Neural crest cell (in vitro differentiated cells): Measurements from ENCODE around the gene PPIF. TPM values are rescaled to one million over a fixed set of nuclear protein-coding genes. Genes with fewer than 3 reads are reported as not detected.

Experiments
- DNase-seq: peaks from one replicate; pipeline ENCODE4 v3.0.0; 2021; ENCODE audit warnings: low read depth, mixed read lengths, low spot score
- H3K27ac Mint-ChIP-seq: one replicate; pipeline ENCODE4 v1.8.0; 2021; ENCODE audit warnings: mild to moderate bottlenecking, mixed read lengths; ENCODE audit not compliant: unreplicated experiment
- H3K27me3 Mint-ChIP-seq: 2 replicates; pipeline ENCODE4 v1.8.0; 2021; ENCODE audit warnings: low read depth, mild to moderate bottlenecking, mixed read lengths
- H3K36me3 Mint-ChIP-seq: 2 replicates; pipeline ENCODE4 v1.8.0; 2021; ENCODE audit warnings: low read depth, mild to moderate bottlenecking, mixed read lengths
- H3K4me1 Mint-ChIP-seq: 2 replicates; pipeline ENCODE4 v1.8.0; 2021; ENCODE audit warnings: mixed read lengths
- H3K4me3 Mint-ChIP-seq: one replicate; pipeline ENCODE4 v1.8.0; 2021; ENCODE audit warnings: mild to moderate bottlenecking, mixed read lengths
- H3K9me3 Mint-ChIP-seq: 2 replicates; pipeline ENCODE4 v1.8.0; 2021; ENCODE audit warnings: mixed read lengths
- CTCF ChIP-seq: fragments of 200-600 bp; sonication (generic); conservative IDR thresholded peaks from 2 replicates; pipeline ENCODE4 v1.5.0; 2021; ENCODE audit warnings: antibody characterized with exemption, mild to moderate bottlenecking
- total RNA-seq: library from RNA; stranded (reverse); gene quantifications from 2 replicates; pipeline ENCODE4 v1.2.1, GENCODE V29; 2021

The PPIF gene
- total RNA-seq, 1 donor from 2014 or later, result 76.8 TPM

- H3K27ac Mint-ChIP-seq, result no peak overlapping the region
- no peaks in the 10 kb centered on the region for H3K27me3 Mint-ChIP-seq
- no peak for DNase-seq
- no peaks in the 10 kb centered on the region for H3K4me1 Mint-ChIP-seq
- peaks cover 10% of the 10 kb centered on the region for H3K36me3 Mint-ChIP-seq
- no peaks in the 10 kb centered on the region for H3K9me3 Mint-ChIP-seq
- TF ChIP-seq CTCF, result no peak
- peak overlapping the region; percentile 58 for H3K4me3 Mint-ChIP-seq
Measured at GRCh38 chr10:79301754-79302530, 45.3 kb upstream of the PPIF start.

- DNase-seq, result no peak
- Mint-ChIP-seq H3K4me3 (peak overlapping the region; percentile 23), H3K4me1 (no peaks in the 10 kb centered on the region), H3K27me3 (no peaks in the 10 kb centered on the region), H3K36me3 (peaks cover 14% of the 10 kb centered on the region), H3K9me3 (no peaks in the 10 kb centered on the region), H3K27ac (no peak overlapping the region)
- no peak for TF ChIP-seq CTCF
Measured at GRCh38 chr10:79303631-79304478, 43.4 kb upstream of the PPIF start.

DNA sequence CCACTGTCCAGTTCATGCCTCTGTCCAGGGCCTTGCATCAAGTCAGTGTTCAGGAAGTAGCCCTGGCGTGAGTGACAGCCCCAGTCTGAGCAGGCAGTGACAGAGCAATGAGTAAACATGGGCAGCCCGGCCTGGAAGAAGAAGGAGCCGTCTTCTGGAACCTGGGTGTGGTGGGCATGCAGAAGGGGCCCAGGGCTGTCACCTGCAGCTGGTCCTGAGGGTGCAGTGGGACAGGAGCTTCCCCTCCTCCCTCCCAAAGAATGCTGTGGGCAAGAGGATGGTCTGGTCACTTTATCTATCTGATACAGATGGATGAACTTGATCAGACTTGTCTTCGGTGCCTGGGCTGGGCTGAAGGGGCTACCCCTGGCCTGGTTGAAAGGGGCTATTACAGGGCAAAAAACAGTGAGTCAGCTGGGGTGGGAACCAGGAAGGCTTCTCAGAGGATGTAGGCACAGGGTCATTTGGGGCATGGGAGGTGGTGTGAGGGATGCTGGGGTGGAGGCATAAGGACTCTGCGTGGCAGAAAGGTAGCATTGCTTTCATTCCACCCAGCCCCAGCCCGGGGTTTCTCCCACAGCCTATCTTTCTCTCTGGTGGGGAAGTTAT, 42.7 kb upstream of the PPIF start:
- no peak overlapping the region for H3K27ac Mint-ChIP-seq
- peaks cover 3% of the 10 kb centered on the region for H3K4me1 Mint-ChIP-seq
- no peak for DNase-seq
- H3K4me3 Mint-ChIP-seq, result peak overlapping the region; percentile 23
- H3K36me3 Mint-ChIP-seq, result peaks cover 14% of the 10 kb centered on the region
- H3K9me3 Mint-ChIP-seq, result no peaks in the 10 kb centered on the region
- no peak for TF ChIP-seq CTCF
- H3K27me3 Mint-ChIP-seq, result no peaks in the 10 kb centered on the region

DNA sequence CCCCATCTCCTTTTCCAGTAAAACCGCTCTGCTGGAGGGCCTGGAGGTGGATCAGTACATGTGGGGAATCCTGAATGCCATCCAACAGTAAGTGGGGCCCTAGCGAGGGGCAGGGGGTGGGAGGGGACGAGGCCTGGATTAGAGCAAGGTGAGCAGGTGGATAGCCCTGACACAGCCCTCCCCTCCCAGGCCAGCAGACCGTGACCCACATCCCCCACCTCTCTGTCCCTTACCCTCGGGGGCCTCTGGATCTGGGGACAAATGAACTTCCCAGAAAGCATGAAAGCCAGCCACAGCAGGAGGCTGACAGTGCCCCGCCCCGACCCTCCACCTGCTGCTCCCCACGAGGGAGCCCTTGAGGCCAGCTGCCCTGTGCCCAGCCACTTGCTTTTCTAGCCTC, 41.8 kb upstream of the PPIF start:
- Mint-ChIP-seq H3K36me3 (peaks cover 14% of the 10 kb centered on the region), H3K9me3 (no peaks in the 10 kb centered on the region), H3K4me1 (peaks cover 4% of the 10 kb centered on the region), H3K27ac (no peak overlapping the region), H3K4me3 (no peak overlapping the region), H3K27me3 (no peaks in the 10 kb centered on the region)
- no peak for TF ChIP-seq CTCF
- no peak for DNase-seq

DNA sequence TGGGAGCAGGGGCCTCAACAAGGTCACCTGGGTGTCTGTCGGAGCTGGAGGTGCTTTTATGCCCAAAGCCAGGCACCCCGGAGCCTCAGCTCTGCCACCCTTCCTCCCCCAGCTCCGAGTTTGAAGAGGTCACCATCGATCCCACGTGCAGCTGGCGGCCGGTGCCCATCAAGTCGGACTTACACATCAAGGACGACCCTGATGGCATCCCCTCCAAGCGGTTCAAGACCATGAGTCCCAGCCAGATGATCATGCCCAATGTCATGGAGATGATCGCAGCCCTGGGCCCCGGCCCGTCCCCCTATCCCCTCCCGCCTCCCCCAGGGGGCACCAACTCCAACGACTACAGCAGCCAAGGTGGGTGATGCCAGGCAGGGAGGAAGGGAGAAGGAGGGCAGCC, 41.3 kb upstream of the PPIF start:
- Mint-ChIP-seq H3K27me3 (no peaks in the 10 kb centered on the region), H3K27ac (no peak overlapping the region), H3K36me3 (peaks cover 14% of the 10 kb centered on the region), H3K9me3 (no peaks in the 10 kb centered on the region), H3K4me3 (no peak overlapping the region), H3K4me1 (peaks cover 9% of the 10 kb centered on the region)
- TF ChIP-seq CTCF, result no peak
- DNase-seq, result no peak
